Measurements from ENCODE around the gene LRRC36.

LRRC36 gene

DNA sequence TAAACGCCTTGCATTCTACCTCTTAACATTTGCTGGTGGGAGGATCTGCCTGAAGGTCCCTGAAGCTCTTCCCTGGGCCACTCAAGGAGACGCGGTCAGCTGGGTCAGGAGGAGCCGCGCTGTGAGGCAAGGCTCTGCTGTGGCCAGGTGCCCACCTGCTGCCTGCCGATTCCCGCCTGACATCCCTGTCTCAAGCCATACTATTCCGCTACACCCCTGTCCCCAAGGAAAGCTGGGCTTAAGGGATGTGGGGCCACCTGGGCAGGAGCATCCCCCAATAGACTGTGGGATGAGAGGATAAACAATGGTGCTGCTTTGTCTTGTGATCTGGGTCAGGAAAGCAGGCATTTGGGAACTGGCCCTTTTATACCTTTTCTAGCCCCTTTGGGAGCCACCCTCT, 61.6 kb downstream of the LRRC36 start:
- no peak for DNase-seq (ENCODE audit: extremely low read depth in 1 of 2, low read depth in 1 of 2)

DNA sequence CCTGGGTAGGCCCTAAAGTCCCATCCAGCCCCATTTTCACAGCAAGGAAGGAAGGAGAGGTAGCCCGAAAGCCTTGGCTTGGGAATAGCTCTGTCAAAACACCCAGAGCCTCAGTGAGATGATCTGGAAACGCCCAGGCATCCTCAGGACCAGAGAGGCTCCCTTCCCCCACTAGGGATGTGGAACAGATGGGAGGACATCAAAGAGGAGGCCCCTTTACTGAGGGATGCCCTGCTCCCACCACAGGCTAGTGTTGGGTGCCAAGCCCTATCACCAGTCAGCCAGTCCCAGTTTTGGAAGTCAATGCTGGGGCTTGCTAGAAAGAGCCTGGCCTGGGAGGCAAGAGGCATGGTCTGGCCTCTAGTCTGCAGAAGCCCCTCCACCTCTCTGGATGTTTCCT, 62.0 kb downstream of the LRRC36 start:
- no peak for DNase-seq (ENCODE audit: extremely low read depth in 1 of 2, low read depth in 1 of 2)

DNA sequence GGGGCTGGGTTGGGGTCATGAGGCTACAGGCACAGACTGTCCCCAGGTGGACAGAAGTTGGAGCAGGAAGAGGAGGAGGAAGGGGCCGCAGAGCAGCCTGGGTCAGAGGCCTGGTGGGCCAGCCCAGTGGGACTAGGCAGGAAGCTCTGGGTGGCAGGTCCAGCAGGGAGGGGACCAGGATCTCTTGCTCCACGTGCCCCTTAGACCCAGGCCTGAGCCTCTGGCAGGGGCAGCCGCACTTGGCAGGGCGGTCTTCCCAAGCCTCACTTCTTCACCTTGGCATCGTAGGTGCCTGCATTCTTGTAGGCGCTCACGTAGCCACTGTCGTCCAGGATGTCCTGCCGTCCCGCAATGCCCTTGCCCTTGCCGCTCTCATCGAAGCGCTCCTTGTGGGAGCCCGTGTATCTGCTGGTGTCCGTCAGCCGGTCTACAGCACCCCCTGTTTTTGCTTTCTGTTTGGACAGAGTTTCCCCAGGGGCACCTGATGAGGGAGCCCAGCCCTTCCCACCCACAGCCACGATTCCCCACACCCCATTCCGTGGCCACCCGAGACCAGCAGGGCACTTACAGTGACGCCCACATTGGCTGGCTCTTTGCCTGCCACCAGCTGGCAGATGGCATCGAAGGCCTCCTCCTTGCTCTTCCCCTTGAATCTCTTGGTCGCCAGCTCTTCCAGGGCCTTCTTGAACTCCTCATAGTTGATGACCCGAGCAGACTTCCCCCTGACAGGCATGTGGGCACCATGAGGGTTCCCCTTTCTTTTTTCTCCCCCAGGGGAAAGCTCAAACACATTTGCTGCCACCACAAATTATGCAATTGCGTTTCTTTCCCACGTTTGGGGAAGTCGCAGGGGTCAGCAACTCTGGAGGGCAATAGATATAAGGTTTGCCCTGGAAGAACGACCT, 63.5 kb downstream of the LRRC36 start:
- DNase-seq (ENCODE audit: extremely low read depth in 1 of 2, low read depth in 1 of 2): no peak

DNA sequence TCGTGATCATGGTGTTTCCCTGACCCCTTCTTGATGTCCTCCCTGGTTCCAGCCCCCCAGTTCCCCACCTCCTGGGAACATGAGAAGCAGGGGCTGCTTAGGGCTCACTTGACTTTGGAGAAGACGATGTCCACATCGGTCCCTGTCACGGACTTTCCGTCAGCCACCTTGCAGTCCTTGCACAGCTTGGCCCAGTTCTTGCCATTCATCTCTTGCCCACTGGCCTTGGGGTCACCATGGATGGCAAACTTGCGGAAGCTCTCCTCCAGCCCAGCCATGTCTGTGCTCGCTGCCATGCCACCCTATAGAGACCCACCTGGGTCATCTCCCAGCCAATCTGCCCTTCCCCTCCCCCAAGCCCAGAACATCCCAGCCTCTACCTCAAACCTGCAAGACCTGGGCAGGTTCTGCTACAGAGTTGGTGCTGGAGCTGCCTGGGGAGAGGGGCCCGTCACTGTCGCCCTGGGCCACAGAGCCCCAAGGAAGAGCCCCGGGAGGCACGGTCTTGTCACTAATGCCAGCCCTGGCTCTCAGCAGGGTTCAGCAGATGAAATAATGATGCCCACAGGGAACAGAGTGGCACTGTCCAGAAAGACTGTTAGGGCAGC, 64.3 kb downstream of the LRRC36 start:
- DNase-seq (ENCODE audit: extremely low read depth in 1 of 2, low read depth in 1 of 2): no peak

DNA sequence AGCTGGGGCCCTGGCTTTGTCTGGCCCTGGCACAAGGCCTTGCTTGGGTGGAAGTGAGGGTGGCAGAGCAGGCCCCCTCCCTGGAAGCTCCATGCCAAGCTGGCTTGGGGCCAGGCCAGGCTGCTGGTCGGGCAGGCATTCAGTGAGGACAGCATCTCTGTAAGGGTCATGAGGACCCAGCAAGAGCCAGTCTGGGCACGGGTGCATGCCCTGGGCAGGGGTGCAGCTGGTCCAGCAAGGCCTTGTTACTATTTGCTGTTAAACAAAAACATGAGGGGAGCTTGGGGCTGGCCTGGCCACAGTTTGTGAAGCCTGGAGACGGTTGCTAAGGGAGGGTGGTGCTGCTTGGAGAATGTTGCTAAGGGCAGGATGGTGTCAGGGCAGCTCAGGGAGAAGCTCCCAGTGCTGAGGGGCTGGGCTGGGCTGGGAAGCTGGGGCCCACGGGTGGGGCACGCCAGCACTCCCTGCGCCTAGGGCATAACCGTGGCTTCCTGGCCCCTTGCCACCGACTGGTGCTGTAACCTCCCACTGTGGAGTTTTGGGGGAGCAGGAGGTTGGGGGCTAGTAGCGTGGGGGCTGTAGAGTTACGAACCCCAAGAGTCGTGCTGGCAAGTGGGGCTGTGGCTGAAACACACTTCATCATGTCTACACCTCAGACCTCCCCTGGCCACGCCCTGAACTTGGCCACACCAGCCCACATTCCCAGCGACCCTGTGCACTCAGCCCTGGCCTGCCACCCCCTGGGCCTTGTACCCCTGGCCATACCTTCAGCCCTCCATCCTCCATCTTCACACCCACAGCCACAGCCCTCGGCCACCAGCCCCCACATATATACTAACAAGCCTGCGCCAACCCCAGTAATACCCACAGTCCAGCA, 65.0 kb downstream of the LRRC36 start:
- DNase-seq (ENCODE audit: extremely low read depth in 1 of 2, low read depth in 1 of 2): no peak

DNA sequence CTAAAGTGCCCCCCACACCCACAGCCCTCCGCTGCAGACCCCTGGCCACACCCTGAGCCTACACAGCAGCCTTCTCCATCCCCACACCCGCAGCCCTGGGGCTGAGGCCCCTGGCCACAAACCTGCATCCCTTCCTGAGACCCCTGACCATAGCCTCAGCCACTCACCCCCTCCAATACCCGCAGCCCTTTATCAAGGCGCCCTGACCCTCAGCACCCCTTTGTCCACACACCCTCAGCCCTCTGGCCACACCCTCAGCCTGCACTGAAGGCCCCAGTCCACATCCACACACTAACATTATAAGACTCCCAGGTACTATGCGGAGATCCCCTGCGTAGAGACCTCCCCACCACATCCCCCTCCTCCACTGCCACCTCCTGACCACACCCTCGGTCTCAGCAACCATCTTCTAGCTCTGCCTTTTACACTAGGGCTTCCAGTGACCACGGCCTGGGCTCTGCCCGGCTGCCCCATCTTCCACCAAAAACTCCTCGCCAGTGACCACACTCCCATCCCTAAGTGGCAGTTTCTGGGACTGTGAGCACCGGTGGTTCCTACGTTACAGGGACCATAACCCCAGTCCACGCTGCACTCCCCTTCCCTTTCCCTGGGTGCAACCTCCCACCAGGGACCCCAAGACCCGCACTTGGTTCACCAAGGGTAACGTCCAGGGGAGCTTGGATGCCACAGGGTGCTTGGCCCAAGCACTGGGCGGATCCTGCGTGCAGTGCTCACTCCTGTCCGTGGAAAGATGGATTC, 65.9 kb downstream of the LRRC36 start:
- no peak for DNase-seq (ENCODE audit: extremely low read depth in 1 of 2, low read depth in 1 of 2)

DNA sequence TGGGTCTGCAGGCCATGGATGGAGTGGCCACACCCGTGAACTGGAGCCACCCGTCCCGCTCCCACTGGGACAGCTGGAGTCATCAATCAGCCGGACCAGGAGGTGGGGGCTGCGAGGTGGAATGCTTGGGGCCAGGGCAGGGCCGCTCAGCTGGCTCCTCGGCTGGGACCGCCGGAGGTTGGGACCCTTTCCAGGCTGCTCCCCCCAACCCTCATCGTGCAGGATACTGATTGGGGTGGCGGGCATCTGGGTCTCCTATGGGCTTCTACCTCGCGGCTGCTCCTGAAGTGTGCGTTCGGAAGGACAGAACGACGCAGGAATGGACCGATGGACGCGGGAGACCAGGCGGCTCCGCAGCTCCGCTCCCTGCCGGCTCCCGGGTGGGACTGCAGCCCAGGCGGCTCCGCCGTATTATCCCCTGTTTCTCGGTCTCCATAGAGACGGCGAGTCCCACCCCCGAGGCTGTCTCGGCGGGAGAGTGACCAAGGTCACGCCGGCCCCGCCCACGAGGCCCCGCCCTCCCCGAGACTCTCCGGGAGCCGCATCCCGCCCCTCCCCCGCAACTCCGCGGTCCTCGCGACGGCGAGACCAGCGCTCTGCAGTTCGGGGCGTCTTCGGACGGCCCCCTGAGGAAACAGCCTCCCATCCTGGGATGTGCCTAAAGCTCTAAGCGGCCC, 66.6 kb downstream of the LRRC36 start, which contains the start of gene TPPP3:
Gene TPPP3 (minus strand): TSS at position 388 of the 677 bp plus-strand sequence. CDS start 2,387 bp downstream, outside the sequence.
- DNase-seq (ENCODE audit: extremely low read depth in 1 of 2, low read depth in 1 of 2): peak in 1 of 2 donors; percentile 32

DNA sequence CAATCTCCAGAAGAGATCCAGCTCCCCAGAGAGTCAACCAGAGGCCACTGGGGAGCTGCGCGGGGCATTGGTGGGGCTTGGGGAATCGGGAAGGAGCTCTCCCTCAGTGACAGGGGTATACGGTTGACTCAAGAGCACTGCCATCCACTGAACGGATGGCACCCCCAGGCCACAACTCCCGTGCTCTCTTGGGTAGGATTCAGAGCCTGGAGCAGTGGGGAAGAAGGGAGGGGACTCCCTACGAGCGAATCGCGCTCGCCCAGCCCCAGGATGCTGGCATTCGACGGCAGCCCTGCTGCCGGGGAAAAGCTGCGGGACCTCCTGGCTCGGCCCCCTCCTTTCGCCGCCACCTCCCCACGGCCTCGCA, 67.2 kb downstream of the LRRC36 start:
- no peak for DNase-seq (ENCODE audit: extremely low read depth in 1 of 2, low read depth in 1 of 2)

DNA sequence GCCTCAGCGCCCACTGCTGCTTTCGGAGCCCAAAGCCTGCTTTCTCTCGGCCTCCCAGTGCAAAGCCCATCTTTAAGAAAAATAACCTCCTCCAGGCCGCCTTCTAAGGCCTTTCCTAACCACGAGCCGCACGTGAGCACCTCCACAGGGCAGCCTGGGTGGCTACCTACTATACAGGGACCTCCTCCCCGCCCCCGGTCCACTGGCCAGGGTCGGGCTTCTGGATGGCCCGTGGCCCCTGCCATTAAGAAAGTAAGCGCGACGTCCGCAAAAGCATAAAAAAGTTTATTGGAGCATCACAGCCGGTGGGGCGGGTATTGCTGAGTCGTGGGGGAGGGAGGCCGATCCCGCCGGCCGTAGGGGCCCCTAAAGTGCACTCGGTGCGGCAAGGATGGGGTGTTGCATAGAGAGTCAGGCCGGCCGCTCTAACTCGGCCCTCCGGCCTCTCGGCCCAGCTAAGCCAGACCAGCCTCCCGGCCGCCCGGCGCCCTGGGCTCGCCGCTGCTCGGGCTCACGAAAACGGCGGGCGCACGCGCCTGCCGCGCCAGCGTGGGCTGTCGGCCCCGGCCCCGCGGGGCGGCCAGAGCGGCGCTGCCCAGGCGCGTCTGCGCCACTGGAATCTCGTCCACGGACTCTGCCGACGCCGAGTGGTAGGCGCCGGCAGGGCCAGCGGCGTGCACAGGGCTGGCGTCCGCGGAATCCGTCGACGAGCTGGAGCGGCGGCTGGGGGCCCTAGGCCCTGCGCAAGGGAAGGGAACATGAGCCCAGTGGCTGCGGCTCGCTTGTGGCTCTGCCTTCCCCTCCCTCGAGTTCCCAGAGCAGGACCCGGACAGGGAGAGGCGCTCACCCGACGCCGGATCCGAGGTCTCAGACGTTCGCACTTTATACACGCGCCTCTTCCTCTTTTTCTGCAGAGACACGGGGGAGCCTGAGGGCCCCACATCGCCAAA, 67.8 kb downstream of the LRRC36 start:
- DNase-seq (ENCODE audit: extremely low read depth in 1 of 2, low read depth in 1 of 2): no peak

DNA sequence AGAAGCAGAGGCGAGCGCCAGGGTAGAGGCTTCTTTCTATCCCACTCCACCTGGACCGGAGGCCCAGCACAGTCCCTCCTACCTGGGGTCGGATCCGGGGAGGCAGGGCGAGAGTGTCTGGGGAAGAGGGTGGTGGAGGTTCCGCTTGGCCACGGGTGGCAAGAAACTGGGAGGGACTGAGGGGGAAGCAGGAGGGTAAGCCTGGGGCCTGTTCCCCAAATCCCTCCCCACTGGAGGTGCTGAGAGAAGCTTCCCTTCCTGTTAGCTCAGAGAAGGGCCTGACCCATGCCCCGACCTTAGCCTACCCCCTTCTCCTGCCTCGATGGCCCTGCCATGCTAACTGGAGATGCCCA, 68.5 kb downstream of the LRRC36 start:
- no peak for DNase-seq (ENCODE audit: extremely low read depth in 1 of 2, low read depth in 1 of 2)

DNA sequence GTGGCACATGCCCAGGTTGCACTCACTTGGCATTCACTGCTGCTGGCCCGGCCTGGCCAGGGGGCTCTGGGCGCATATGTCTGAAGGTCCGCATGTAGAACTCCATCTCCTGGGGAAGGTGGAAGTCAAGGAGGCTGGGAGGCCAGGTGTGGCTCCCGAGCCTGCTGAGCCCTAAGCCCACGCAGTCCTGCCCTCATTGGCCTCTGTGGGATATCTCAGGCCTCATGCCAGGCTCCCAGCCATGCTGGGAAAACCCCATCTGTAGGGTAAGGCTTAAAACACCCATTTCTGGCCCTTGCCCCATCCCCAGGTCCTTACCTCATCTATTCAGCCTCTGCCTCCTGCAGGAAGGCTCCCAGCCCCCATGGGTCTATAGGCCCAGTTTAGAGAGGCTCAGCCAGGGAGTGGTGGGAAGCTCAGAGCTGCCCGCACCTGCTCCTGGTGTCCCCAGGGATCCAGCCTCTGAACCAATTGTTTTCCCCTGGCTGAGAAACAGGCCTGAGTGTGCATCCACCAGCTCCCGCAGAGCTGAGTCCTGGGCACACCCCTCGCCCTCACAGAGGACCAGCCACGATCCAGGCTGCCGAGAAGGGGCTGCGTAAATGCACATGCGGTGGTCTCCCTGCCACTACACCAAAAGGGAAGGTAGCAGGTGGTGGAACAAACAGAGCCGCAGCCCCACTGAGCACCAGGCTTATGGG, 69.0 kb downstream of the LRRC36 start:
- no peak for DNase-seq (ENCODE audit: extremely low read depth in 1 of 2, low read depth in 1 of 2)

DNA sequence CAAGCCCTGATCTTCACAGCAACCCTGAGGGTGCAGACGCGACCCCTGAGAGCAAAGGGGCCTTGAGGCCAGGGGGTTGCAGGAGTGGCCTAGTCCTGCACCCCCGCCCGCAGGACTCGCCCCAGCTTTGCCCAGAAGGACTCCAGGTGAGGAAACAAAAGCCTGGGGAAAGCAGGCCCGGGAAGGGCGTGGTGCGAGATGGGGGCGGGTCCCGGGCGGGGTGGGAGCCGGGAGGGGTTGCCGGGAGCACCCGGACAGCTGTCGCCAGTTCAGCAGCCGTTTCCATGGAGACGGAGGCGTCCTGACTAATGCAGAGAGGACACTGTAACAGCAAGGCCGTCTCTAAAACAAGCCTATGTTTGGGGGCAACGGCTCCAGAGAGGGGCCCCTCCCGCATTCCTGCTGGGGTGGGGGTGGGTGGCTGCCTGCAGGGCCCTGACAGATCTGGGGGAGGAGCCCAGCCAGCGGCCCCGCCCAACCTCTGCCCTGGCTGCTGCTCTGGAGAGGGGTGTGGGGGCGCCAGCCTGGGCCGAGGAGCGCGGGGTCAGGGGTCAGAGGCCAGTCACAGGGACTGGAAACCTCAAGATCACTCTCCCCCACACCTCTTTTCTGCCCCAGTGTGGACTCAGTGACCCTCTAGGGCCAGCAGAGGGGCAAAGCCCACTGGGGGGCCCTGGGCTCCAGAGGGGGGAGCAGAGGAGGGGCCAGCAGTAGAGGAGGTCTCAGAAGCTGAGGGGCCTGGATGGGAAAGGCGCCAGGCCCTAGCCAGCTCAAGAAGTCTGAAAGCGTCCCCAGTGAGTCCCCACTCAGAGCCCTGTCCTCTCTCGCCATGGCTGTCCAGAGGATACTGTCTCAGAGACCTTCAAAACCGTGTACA, 69.8 kb downstream of the LRRC36 start:
- DNase-seq (ENCODE audit: extremely low read depth in 1 of 2, low read depth in 1 of 2): no peak

DNA sequence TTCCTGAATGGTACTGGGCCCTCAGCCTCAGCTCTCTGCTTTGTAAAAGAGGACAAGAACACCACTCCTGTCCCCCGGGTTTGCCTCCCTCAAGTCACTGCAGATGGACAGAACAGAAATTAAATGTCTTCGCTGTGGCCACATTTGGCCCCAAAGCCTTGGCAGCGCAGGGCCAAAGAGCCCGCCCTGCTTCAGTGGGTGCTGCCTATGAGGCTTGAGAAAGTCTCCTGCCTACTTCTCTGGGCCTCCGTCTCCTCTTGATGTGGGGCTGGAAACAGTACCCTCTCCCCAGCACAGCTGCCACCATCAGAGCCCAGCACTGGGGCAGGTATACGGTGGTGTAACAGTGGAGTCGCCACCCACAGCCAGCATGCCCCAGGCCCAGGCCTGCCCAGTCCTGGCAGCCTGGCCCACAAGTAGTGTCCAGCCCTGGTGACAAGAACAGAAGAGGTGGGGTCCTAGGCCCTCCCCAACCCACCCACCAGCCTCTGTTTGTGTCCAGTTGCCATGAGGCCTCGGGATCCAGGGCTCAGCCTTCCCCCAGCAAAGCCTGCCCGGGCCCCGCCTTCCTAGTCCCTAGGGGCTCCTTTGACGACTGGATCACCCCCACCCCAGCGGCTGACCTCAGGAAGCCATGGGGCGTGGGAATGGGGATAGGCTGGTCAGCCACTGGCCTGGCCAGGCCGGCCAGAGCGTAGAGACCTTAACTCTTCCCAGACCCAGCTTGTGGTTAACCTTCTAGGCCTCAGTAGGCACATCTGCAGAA, 70.6 kb downstream of the LRRC36 start:
- DNase-seq (ENCODE audit: extremely low read depth in 1 of 2, low read depth in 1 of 2): no peak

DNA sequence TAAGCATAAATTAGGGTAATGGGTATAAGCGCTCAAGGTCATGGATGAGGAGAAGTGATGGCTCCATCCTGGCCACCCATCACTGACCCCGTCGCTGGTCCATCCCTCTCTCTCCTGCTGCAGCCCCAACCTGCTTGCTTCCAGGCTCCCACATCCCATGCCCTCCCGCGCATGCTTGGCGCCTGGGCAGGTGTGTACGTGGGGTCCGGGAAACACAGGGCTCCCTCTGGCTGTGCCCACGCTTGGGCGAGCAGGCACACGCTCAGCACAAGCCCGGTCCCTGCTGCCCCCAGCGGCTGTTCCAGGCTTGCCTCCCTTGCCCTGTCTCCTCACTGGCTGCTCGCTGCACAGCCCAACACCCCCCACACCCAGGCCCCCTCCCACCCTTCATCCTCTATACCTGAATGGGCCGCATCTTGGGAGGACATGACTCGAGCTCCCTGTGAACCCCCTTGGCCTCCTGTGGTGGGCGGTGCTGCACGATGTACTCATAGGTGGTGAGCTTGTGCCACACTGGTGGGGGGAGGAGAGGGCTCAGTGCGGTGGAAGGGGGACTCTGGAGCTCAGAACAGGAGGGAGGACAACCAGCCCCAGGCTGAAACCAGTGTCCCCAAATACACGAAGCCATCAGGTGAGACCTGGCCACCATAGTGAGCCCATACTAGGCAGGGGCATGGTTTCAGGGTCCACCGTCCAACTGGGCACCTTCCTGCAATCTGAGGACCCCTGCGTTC, 71.4 kb downstream of the LRRC36 start:
- no peak for DNase-seq (ENCODE audit: extremely low read depth in 1 of 2, low read depth in 1 of 2)

DNA sequence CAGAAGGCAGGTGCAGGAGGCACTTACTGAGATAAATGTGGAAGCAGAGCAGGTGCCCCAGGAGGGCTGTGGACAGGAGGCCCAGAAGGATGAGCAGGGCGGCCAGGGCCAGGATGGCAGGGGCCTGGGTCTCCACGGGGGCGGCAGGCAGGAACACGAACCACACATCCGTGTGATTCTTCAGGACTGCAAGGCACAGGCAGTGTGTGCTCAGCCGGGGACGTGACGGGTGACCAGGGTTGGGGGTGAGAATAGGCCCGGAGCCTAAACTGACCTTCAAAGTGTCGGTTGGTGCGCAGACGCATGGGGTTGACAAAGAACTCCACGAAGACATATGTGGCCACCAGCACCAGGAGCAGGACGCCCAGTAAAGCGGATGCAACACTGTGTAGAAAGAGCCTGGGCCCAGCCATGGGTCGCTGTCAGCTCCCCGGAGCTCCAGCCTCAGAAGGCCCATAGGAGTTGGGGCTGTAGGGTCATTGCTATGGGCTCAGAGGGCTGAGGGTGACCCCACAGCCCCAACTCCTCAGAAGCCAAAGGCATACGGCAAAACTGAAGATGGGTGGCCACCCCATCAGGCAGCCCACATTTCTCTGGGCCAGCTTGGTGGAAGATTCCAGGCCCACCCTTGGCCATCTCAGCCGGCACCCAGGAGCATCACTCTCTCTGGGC, 72.1 kb downstream of the LRRC36 start:
- no peak for DNase-seq (ENCODE audit: extremely low read depth in 1 of 2, low read depth in 1 of 2)
